ENCODE data around the gene SH3PXD2A. TPM values are rescaled to one million over a fixed set of nuclear protein-coding genes. Genes with fewer than 3 reads are reported as not detected.
A peak's percentile ranks its signal among the peaks of the same experiment; 100 is the strongest.

SH3PXD2A gene
- total RNA-seq, 3 donors from 2014 or later = 14.3 to 30.5 (median 14.7) TPM

GRCh38 chr10:103838070-103838395 lies 17.3 kb downstream of the SH3PXD2A start:
- no peak for TF ChIP-seq POLR2A (IDR thresholded peaks at IDR 0.05)
- TF ChIP-seq POLR2AphosphoS5 (IDR thresholded peaks at IDR 0.05) = no peak
- TF ChIP-seq, protein P1, sequence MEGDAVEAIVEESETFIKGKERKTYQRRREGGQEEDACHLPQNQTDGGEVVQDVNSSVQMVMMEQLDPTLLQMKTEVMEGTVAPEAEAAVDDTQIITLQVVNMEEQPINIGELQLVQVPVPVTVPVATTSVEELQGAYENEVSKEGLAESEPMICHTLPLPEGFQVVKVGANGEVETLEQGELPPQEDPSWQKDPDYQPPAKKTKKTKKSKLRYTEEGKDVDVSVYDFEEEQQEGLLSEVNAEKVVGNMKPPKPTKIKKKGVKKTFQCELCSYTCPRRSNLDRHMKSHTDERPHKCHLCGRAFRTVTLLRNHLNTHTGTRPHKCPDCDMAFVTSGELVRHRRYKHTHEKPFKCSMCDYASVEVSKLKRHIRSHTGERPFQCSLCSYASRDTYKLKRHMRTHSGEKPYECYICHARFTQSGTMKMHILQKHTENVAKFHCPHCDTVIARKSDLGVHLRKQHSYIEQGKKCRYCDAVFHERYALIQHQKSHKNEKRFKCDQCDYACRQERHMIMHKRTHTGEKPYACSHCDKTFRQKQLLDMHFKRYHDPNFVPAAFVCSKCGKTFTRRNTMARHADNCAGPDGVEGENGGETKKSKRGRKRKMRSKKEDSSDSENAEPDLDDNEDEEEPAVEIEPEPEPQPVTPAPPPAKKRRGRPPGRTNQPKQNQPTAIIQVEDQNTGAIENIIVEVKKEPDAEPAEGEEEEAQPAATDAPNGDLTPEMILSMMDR (IDR thresholded peaks at IDR 0.05) = no peak
- Histone ChIP-seq H3K27ac (no peak overlapping the region), H3K9me3 (no peaks in the 10 kb centered on the region), H3K27me3 (no peaks in the 10 kb centered on the region), H3K4me3 (no peak overlapping the region), H3K36me3 (no peaks in the 10 kb centered on the region), H3K4me1 (peaks cover 0 to 15% of the 10 kb centered on the region in 2 donors)
- intact Hi-C loops (cut with DNase I; ENCODE audit: low total_unique reads) = no loop called here
- DNase-seq (ENCODE audit: low spot score in 2 of 2) = no peak

DNA sequence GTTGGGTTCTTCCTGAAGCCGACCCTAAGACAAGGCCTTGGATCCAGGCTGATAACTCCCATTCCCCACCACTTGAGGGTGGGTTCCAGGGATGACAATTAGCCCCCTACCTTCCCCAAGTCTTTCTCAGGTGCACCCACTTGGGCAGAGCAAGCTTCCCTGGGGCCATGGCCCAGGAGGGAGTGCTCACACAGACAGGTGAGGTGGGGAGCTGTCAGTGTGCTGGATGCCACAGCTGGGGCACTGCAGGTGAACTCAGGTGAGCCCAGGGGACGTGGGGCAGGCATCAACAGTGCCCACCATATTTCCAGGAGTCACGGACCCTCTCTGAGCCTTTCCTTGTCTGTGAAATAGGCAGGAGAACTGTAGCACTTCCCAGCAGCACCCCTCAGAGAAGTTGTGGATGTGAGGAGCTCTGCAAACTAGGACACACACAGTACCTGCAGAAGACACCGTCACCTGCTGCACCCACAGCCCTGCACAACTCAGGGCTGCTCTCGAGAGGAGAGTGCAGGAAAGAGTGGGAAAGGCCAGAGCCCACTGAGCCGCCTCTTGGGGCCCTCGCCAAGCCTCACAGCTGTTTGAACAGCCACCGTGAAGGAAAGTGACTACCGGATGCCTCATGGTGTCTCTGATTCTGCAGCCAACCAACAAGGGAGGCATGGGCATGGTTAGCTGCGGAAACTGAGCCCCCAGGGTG lies 17.9 kb downstream of the SH3PXD2A start:
- Histone ChIP-seq H3K36me3 (no peaks in the 10 kb centered on the region), H3K4me1 (peaks cover 0 to 15% of the 10 kb centered on the region in 2 donors), H3K9me3 (peaks cover 0 to 5% of the 10 kb centered on the region in 2 donors), H3K4me3 (no peak overlapping the region), H3K27ac (no peak overlapping the region), H3K27me3 (no peaks in the 10 kb centered on the region)
- TF ChIP-seq, protein P1 (IDR thresholded peaks at IDR 0.05) = no peak
- no peak for TF ChIP-seq POLR2A (IDR thresholded peaks at IDR 0.05)
- no peak for TF ChIP-seq POLR2AphosphoS5 (IDR thresholded peaks at IDR 0.05)
- intact Hi-C loops (cut with DNase I; ENCODE audit: low total_unique reads) = no loop called here
- DNase-seq (ENCODE audit: low spot score in 2 of 2) = no peak

DNA sequence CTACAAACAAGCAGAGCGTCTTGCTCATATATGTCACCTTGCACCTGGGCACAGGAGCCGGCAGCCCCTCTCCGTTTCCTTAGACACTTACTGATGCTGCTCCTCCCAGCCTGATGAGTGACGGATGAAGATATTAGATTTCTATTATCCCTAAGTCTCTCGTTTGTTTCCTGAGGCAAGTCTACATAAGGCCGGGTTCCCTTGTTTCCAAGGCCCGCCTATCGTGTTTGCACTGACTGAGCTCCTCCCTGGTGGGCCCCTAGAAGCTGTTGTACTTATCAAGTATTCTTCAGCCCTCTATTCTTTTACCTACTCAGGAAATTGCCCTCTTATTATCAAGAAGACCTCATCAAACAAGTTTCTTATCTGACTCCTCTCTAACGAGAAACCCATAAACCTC lies 18.5 kb downstream of the SH3PXD2A start:
- Histone ChIP-seq H3K36me3 (no peaks in the 10 kb centered on the region), H3K4me3 (no peak overlapping the region), H3K4me1 (peaks cover 0 to 15% of the 10 kb centered on the region in 2 donors), H3K27me3 (no peaks in the 10 kb centered on the region), H3K27ac (no peak overlapping the region), H3K9me3 (peaks cover 0 to 6% of the 10 kb centered on the region in 2 donors)
- intact Hi-C loops (cut with DNase I; ENCODE audit: low total_unique reads) = no loop called here
- TF ChIP-seq POLR2AphosphoS5 (IDR thresholded peaks at IDR 0.05) (no peak), POLR2A (IDR thresholded peaks at IDR 0.05) (no peak)
- TF ChIP-seq, protein P1 (IDR thresholded peaks at IDR 0.05) = no peak
- no peak for DNase-seq (ENCODE audit: low spot score in 2 of 2)

DNA sequence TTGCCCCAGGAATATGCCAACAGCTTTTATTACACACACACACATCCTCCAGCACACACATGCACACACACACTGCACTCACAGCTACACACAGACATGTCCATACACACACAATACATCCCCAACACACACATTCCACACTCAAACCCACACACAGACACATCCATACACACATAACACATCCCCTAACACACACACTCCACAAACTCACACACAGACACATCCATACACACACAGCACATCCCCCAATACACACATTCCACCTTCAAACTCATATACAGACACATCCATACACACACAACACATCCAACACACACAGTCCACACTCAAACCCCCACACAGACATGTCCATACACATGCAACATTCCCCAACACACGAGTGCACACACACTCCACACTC lies 19.1 kb downstream of the SH3PXD2A start:
- H3K36me3 ChIP-seq = no peaks in the 10 kb centered on the region
- H3K4me1 ChIP-seq = peaks cover 0 to 15% of the 10 kb centered on the region in 2 donors
- no peaks in the 10 kb centered on the region for H3K27me3 ChIP-seq
- H3K27ac ChIP-seq = peak overlapping the region in 1 of 2 donors; percentile 85
- TF ChIP-seq POLR2AphosphoS5 (IDR thresholded peaks at IDR 0.05) = no peak
- TF ChIP-seq POLR2A (IDR thresholded peaks at IDR 0.05) = no peak
- TF ChIP-seq, protein P1 (IDR thresholded peaks at IDR 0.05) = no peak
- H3K4me3 ChIP-seq = no peak overlapping the region
- no peak for DNase-seq (ENCODE audit: low spot score in 2 of 2)
- peaks cover 0 to 6% of the 10 kb centered on the region in 2 donors for H3K9me3 ChIP-seq
- intact Hi-C loops (cut with DNase I; ENCODE audit: low total_unique reads) = no loop called here

- H3K27ac ChIP-seq = peak overlapping the region; percentile 30 to 85
- TF ChIP-seq, protein P1 (IDR thresholded peaks at IDR 0.05) = no peak
- TF ChIP-seq POLR2A (IDR thresholded peaks at IDR 0.05) (no peak), POLR2AphosphoS5 (IDR thresholded peaks at IDR 0.05) (peak; percentile 28 to 93 (median 70))
- H3K36me3 ChIP-seq = no peaks in the 10 kb centered on the region
- H3K4me1 ChIP-seq = peaks cover 0 to 15% of the 10 kb centered on the region in 2 donors
- H3K27me3 ChIP-seq = no peaks in the 10 kb centered on the region
- DNase-seq (ENCODE audit: low spot score in 2 of 2) = peak in 1 of 2 donors; percentile 58
- H3K9me3 ChIP-seq = peaks cover 0 to 6% of the 10 kb centered on the region in 2 donors
- intact Hi-C loops (cut with DNase I; ENCODE audit: low total_unique reads) = no loop called here
- no peak overlapping the region for H3K4me3 ChIP-seq
Observed at GRCh38 chr10:103835096-103836050, 20.0 kb downstream of the SH3PXD2A start.
